Parathyroid adenoma (tissue), 2 donors: ENCODE results near the gene STK24.
"Not testable (repeated sequence)": the region's sequence is repeated elsewhere in the genome, so short reads cannot be mapped to it uniquely, and the experiment has no call there.

Experiments used
- H2AFZ ChIP-seq: fragments of 300-600 bp; sonication (generic); one replicate; pipeline ENCODE4 v1.7.0; 2017; ENCODE audit warnings: antibody characterized with exemption, mild to moderate bottlenecking
- H3K27ac ChIP-seq: fragments of 300-600 bp; sonication (generic); one replicate; pipeline ENCODE4 v1.7.0; 2017
- H3K27me3 ChIP-seq: fragments of 300-600 bp; sonication (generic); one replicate; pipeline ENCODE4 v1.7.0; 2017; ENCODE audit warnings: low read length; ENCODE audit not compliant: control insufficient read depth, insufficient read depth
- H3K36me3 ChIP-seq: fragments of 300-600 bp; sonication (generic); one replicate; pipeline ENCODE4 v1.7.0; 2017; ENCODE audit warnings: low read length; ENCODE audit not compliant: control insufficient read depth, insufficient read depth
- H3K4me1 ChIP-seq: fragments of 300-600 bp; sonication (generic); one replicate; pipeline ENCODE4 v1.7.0; 2017; ENCODE audit warnings: control low read depth
- H3K4me2 ChIP-seq: fragments of 300-600 bp; sonication (generic); one replicate; pipeline ENCODE4 v1.7.0; 2017; ENCODE audit warnings: low read length
- H3K4me3 ChIP-seq: fragments of 300-600 bp; sonication (generic); one replicate; pipeline ENCODE4 v1.7.0; 2017; ENCODE audit warnings: low read depth, low read length
- H3K79me2 ChIP-seq: fragments of 300-600 bp; sonication (generic); one replicate; pipeline ENCODE4 v1.7.0; 2017; ENCODE audit warnings: control low read depth
- H3K9ac ChIP-seq: fragments of 300-600 bp; sonication (generic); one replicate; pipeline ENCODE4 v1.7.0; 2017; ENCODE audit warnings: mild to moderate bottlenecking
- H3K9me3 ChIP-seq: fragments of 300-600 bp; sonication (generic); one replicate; pipeline ENCODE4 v1.7.0; 2017; ENCODE audit warnings: low read length; ENCODE audit not compliant: control insufficient read depth
- CTCF ChIP-seq: fragments of 300-600 bp; sonication (generic); IDR thresholded peaks from one replicate; pipeline ENCODE4 v1.7.0; 2017; ENCODE audit warnings: antibody characterized with exemption, mild to moderate bottlenecking
- donor health status: primary hyperparathyroidism.

Gene STK24

GRCh38 chr13:98576963-98577835 lies at the start of gene STK24:
Gene STK24, minus strand, starts transcription at chr13:98577107. Its CDS starts 321 bp downstream, at chr13:98576786.
- TF ChIP-seq CTCF = no peak
- no peaks in the 10 kb centered on the region for H3K4me1 ChIP-seq

GRCh38 chr13:98626298-98626935 lies 49.5 kb upstream of the STK24 start:
- H3K27me3 ChIP-seq = no peaks in the 10 kb centered on the region
- H3K4me1 ChIP-seq = no peaks in the 10 kb centered on the region
- H3K9me3 ChIP-seq = no peaks in the 10 kb centered on the region
- no peak for TF ChIP-seq CTCF
- H3K4me3 ChIP-seq = no peak overlapping the region
- H3K36me3 ChIP-seq = no peaks in the 10 kb centered on the region
- H3K9ac ChIP-seq = no peak overlapping the region
- H3K4me2 ChIP-seq = no peak overlapping the region
- no peak overlapping the region for H3K27ac ChIP-seq
- no peaks in the 10 kb centered on the region for H3K79me2 ChIP-seq
- H2AFZ ChIP-seq = no peak overlapping the region

More at GRCh38 chr13:98576963-98577835, at the start of gene STK24:
- H3K9me3 ChIP-seq = no peaks in the 10 kb centered on the region
- H2AFZ ChIP-seq = peak within 1 kb of the TSS; percentile 83
- H3K27me3 ChIP-seq = no peaks in the 10 kb centered on the region
- peaks cover 8% of the 10 kb centered on the region for H3K79me2 ChIP-seq
- peak within 1 kb of the TSS; percentile 84 for H3K4me3 ChIP-seq
- H3K9ac ChIP-seq = peak within 1 kb of the TSS; percentile 84
- H3K4me2 ChIP-seq = peak within 1 kb of the TSS; percentile 98
- peak within 1 kb of the TSS; percentile 95 for H3K27ac ChIP-seq
- no peaks in the 10 kb centered on the region for H3K36me3 ChIP-seq

GRCh38 chr13:98624589-98624988 lies 47.7 kb upstream of the STK24 start:
- H3K36me3 ChIP-seq, H3K79me2 ChIP-seq, H3K27me3 ChIP-seq, H3K27ac ChIP-seq, H3K4me2 ChIP-seq, H3K4me1 ChIP-seq, H2AFZ ChIP-seq, H3K9me3 ChIP-seq, H3K4me3 ChIP-seq, H3K9ac ChIP-seq: not testable (repeated sequence)

GRCh38 chr13:98622931-98623331 lies 46.0 kb upstream of the STK24 start:
- no peaks in the 10 kb centered on the region for H3K9me3 ChIP-seq
- no peak overlapping the region for H3K9ac ChIP-seq
- no peak overlapping the region for H2AFZ ChIP-seq
- H3K27me3 ChIP-seq = no peaks in the 10 kb centered on the region
- no peak overlapping the region for H3K4me2 ChIP-seq
- no peaks in the 10 kb centered on the region for H3K79me2 ChIP-seq
- no peaks in the 10 kb centered on the region for H3K4me1 ChIP-seq
- H3K4me3 ChIP-seq = no peak overlapping the region
- H3K27ac ChIP-seq = no peak overlapping the region
- no peaks in the 10 kb centered on the region for H3K36me3 ChIP-seq
- TF ChIP-seq CTCF = no peak

GRCh38 chr13:98619556-98619955 lies 42.6 kb upstream of the STK24 start:
- Histone ChIP-seq H3K27me3 (no peaks in the 10 kb centered on the region), H3K4me1 (no peaks in the 10 kb centered on the region), H3K79me2 (no peaks in the 10 kb centered on the region), H3K27ac (no peak overlapping the region), H3K36me3 (no peaks in the 10 kb centered on the region), H3K9ac (no peak overlapping the region), H3K4me3 (no peak overlapping the region), H3K4me2 (no peak overlapping the region), H2AFZ (no peak overlapping the region), H3K9me3 (no peaks in the 10 kb centered on the region)
- no peak for TF ChIP-seq CTCF

- not testable (repeated sequence) for H3K4me2 ChIP-seq, H3K4me3 ChIP-seq, H3K4me1 ChIP-seq, H2AFZ ChIP-seq, H3K9me3 ChIP-seq, H3K9ac ChIP-seq, H3K27ac ChIP-seq, H3K27me3 ChIP-seq, H3K36me3 ChIP-seq, H3K79me2 ChIP-seq
These were observed 38.7 kb upstream of the STK24 start for GRCh38 chr13:98615595-98615994.
